Measurements from ENCODE around the gene ANO10.

Gene ANO10

GRCh38 chr3:43335799-43336198 lies 286.0 kb downstream of the ANO10 start:
- no peaks in the 10 kb centered on the region for H3K79me2 ChIP-seq (ENCODE audit: control insufficient read depth, insufficient read depth, low read length, unreplicated experiment)
- no peak overlapping the region for H2AFZ ChIP-seq (ENCODE audit: low read length, unreplicated experiment)
- H3K4me1 ChIP-seq (ENCODE audit: control insufficient read depth, insufficient read depth, low read length, unreplicated experiment): no peaks in the 10 kb centered on the region
- H3K27me3 ChIP-seq (ENCODE audit: insufficient read depth, low read length): no peaks in the 10 kb centered on the region
- H3K36me3 ChIP-seq (ENCODE audit: insufficient read depth, low read length): peaks cover 46% of the 10 kb centered on the region
- H3K4me3 ChIP-seq (ENCODE audit: low read depth, low read length): no peak overlapping the region
- H3K27ac ChIP-seq (ENCODE audit: low read depth, low read length): no peak overlapping the region

GRCh38 chr3:43334976-43335375 lies 286.8 kb downstream of the ANO10 start:
- Histone ChIP-seq H3K4me3 (ENCODE audit: low read depth, low read length) (no peak overlapping the region), H3K79me2 (ENCODE audit: control insufficient read depth, insufficient read depth, low read length, unreplicated experiment) (no peaks in the 10 kb centered on the region), H3K27me3 (ENCODE audit: insufficient read depth, low read length) (no peaks in the 10 kb centered on the region), H2AFZ (ENCODE audit: low read length, unreplicated experiment) (no peak overlapping the region), H3K36me3 (ENCODE audit: insufficient read depth, low read length) (peaks cover 42% of the 10 kb centered on the region), H3K4me1 (ENCODE audit: control insufficient read depth, insufficient read depth, low read length, unreplicated experiment) (no peaks in the 10 kb centered on the region), H3K27ac (ENCODE audit: low read depth, low read length) (no peak overlapping the region)

GRCh38 chr3:43331381-43331780 lies 290.4 kb downstream of the ANO10 start:
- H3K4me1 ChIP-seq (ENCODE audit: control insufficient read depth, insufficient read depth, low read length, unreplicated experiment): peaks cover 3% of the 10 kb centered on the region
- peaks cover 21% of the 10 kb centered on the region for H3K36me3 ChIP-seq (ENCODE audit: insufficient read depth, low read length)
- H3K27ac ChIP-seq (ENCODE audit: low read depth, low read length): no peak overlapping the region
- peaks cover 3% of the 10 kb centered on the region for H3K79me2 ChIP-seq (ENCODE audit: control insufficient read depth, insufficient read depth, low read length, unreplicated experiment)
- no peaks in the 10 kb centered on the region for H3K27me3 ChIP-seq (ENCODE audit: insufficient read depth, low read length)
- no peak overlapping the region for H2AFZ ChIP-seq (ENCODE audit: low read length, unreplicated experiment)
- no peak overlapping the region for H3K4me3 ChIP-seq (ENCODE audit: low read depth, low read length)

GRCh38 chr3:43330981-43331380 lies 290.8 kb downstream of the ANO10 start:
- H3K79me2 ChIP-seq (ENCODE audit: control insufficient read depth, insufficient read depth, low read length, unreplicated experiment): peaks cover 3% of the 10 kb centered on the region
- H3K4me1 ChIP-seq (ENCODE audit: control insufficient read depth, insufficient read depth, low read length, unreplicated experiment): peaks cover 3% of the 10 kb centered on the region
- H3K36me3 ChIP-seq (ENCODE audit: insufficient read depth, low read length): peaks cover 17% of the 10 kb centered on the region
- H3K4me3 ChIP-seq (ENCODE audit: low read depth, low read length): no peak overlapping the region
- H3K27me3 ChIP-seq (ENCODE audit: insufficient read depth, low read length): no peaks in the 10 kb centered on the region
- H2AFZ ChIP-seq (ENCODE audit: low read length, unreplicated experiment): no peak overlapping the region
- H3K27ac ChIP-seq (ENCODE audit: low read depth, low read length): no peak overlapping the region

- H3K27ac ChIP-seq (ENCODE audit: low read depth, low read length): no peak overlapping the region
- H3K36me3 ChIP-seq (ENCODE audit: insufficient read depth, low read length): peaks cover 6% of the 10 kb centered on the region
- H3K79me2 ChIP-seq (ENCODE audit: control insufficient read depth, insufficient read depth, low read length, unreplicated experiment): peaks cover 8% of the 10 kb centered on the region
- H2AFZ ChIP-seq (ENCODE audit: low read length, unreplicated experiment): no peak overlapping the region
- peaks cover 3% of the 10 kb centered on the region for H3K4me1 ChIP-seq (ENCODE audit: control insufficient read depth, insufficient read depth, low read length, unreplicated experiment)
- no peak overlapping the region for H3K4me3 ChIP-seq (ENCODE audit: low read depth, low read length)
- no peaks in the 10 kb centered on the region for H3K27me3 ChIP-seq (ENCODE audit: insufficient read depth, low read length)
These were observed 293.2 kb downstream of the ANO10 start for GRCh38 chr3:43328653-43329052.

GRCh38 chr3:43327582-43327979 lies 294.2 kb downstream of the ANO10 start:
- Histone ChIP-seq H3K27ac (ENCODE audit: low read depth, low read length) (no peak overlapping the region), H3K79me2 (ENCODE audit: control insufficient read depth, insufficient read depth, low read length, unreplicated experiment) (peaks cover 10% of the 10 kb centered on the region), H2AFZ (ENCODE audit: low read length, unreplicated experiment) (no peak overlapping the region), H3K27me3 (ENCODE audit: insufficient read depth, low read length) (no peaks in the 10 kb centered on the region), H3K36me3 (ENCODE audit: insufficient read depth, low read length) (peaks cover 2% of the 10 kb centered on the region), H3K4me3 (ENCODE audit: low read depth, low read length) (no peak overlapping the region), H3K4me1 (ENCODE audit: control insufficient read depth, insufficient read depth, low read length, unreplicated experiment) (peaks cover 3% of the 10 kb centered on the region)

GRCh38 chr3:43326891-43327581 lies 294.8 kb downstream of the ANO10 start:
- H3K79me2 ChIP-seq (ENCODE audit: control insufficient read depth, insufficient read depth, low read length, unreplicated experiment): peaks cover 10% of the 10 kb centered on the region
- H3K27ac ChIP-seq (ENCODE audit: low read depth, low read length): no peak overlapping the region
- H3K36me3 ChIP-seq (ENCODE audit: insufficient read depth, low read length): no peaks in the 10 kb centered on the region
- no peaks in the 10 kb centered on the region for H3K27me3 ChIP-seq (ENCODE audit: insufficient read depth, low read length)
- no peak overlapping the region for H2AFZ ChIP-seq (ENCODE audit: low read length, unreplicated experiment)
- H3K4me3 ChIP-seq (ENCODE audit: low read depth, low read length): no peak overlapping the region
- peaks cover 3% of the 10 kb centered on the region for H3K4me1 ChIP-seq (ENCODE audit: control insufficient read depth, insufficient read depth, low read length, unreplicated experiment)

- peaks cover 7% of the 10 kb centered on the region for H3K79me2 ChIP-seq (ENCODE audit: control insufficient read depth, insufficient read depth, low read length, unreplicated experiment)
- H3K27me3 ChIP-seq (ENCODE audit: insufficient read depth, low read length): no peaks in the 10 kb centered on the region
- no peak overlapping the region for H3K27ac ChIP-seq (ENCODE audit: low read depth, low read length)
- H3K4me1 ChIP-seq (ENCODE audit: control insufficient read depth, insufficient read depth, low read length, unreplicated experiment): peaks cover under 1% of the 10 kb centered on the region
- H2AFZ ChIP-seq (ENCODE audit: low read length, unreplicated experiment): no peak overlapping the region
- no peak overlapping the region for H3K4me3 ChIP-seq (ENCODE audit: low read depth, low read length)
- H3K36me3 ChIP-seq (ENCODE audit: insufficient read depth, low read length): no peaks in the 10 kb centered on the region
These were observed 298.3 kb downstream of the ANO10 start for GRCh38 chr3:43323541-43323940.

- H3K79me2 ChIP-seq (ENCODE audit: control insufficient read depth, insufficient read depth, low read length, unreplicated experiment): peaks cover 5% of the 10 kb centered on the region
- H3K27me3 ChIP-seq (ENCODE audit: insufficient read depth, low read length): no peaks in the 10 kb centered on the region
- H3K4me1 ChIP-seq (ENCODE audit: control insufficient read depth, insufficient read depth, low read length, unreplicated experiment): peaks cover 6% of the 10 kb centered on the region
- no peak overlapping the region for H3K27ac ChIP-seq (ENCODE audit: low read depth, low read length)
- H3K36me3 ChIP-seq (ENCODE audit: insufficient read depth, low read length): no peaks in the 10 kb centered on the region
- H3K4me3 ChIP-seq (ENCODE audit: low read depth, low read length): no peak overlapping the region
- no peak overlapping the region for H2AFZ ChIP-seq (ENCODE audit: low read length, unreplicated experiment)
These were observed 301.5 kb downstream of the ANO10 start for GRCh38 chr3:43320288-43320687.

- no peaks in the 10 kb centered on the region for H3K36me3 ChIP-seq (ENCODE audit: insufficient read depth, low read length)
- H3K79me2 ChIP-seq (ENCODE audit: control insufficient read depth, insufficient read depth, low read length, unreplicated experiment): peaks cover 5% of the 10 kb centered on the region
- no peaks in the 10 kb centered on the region for H3K27me3 ChIP-seq (ENCODE audit: insufficient read depth, low read length)
- no peak overlapping the region for H3K27ac ChIP-seq (ENCODE audit: low read depth, low read length)
- H2AFZ ChIP-seq (ENCODE audit: low read length, unreplicated experiment): no peak overlapping the region
- peaks cover 6% of the 10 kb centered on the region for H3K4me1 ChIP-seq (ENCODE audit: control insufficient read depth, insufficient read depth, low read length, unreplicated experiment)
- H3K4me3 ChIP-seq (ENCODE audit: low read depth, low read length): no peak overlapping the region
These were observed 302.0 kb downstream of the ANO10 start for GRCh38 chr3:43319794-43320193.

GRCh38 chr3:43319376-43319775 lies 302.4 kb downstream of the ANO10 start:
- Histone ChIP-seq H3K27ac (ENCODE audit: low read depth, low read length) (no peak overlapping the region), H3K4me3 (ENCODE audit: low read depth, low read length) (no peak overlapping the region), H2AFZ (ENCODE audit: low read length, unreplicated experiment) (no peak overlapping the region), H3K4me1 (ENCODE audit: control insufficient read depth, insufficient read depth, low read length, unreplicated experiment) (peaks cover 6% of the 10 kb centered on the region), H3K36me3 (ENCODE audit: insufficient read depth, low read length) (no peaks in the 10 kb centered on the region), H3K79me2 (ENCODE audit: control insufficient read depth, insufficient read depth, low read length, unreplicated experiment) (peaks cover 5% of the 10 kb centered on the region), H3K27me3 (ENCODE audit: insufficient read depth, low read length) (no peaks in the 10 kb centered on the region)

All from ACC112 (cell line).